Caco-2 (cell line): ENCODE data around the gene SPSB4. TPM values are rescaled to one million over a fixed set of nuclear protein-coding genes. Genes with fewer than 3 reads are reported as not detected.

Source experiments
- BruUV-seq: library from RNA; stranded (reverse); fragments of 400-500 nt; replicated peaks from 2 replicates; lab custom pipeline; 2021; lab: Mats Ljungman, UMichigan
- CTCF ChIA-PET: fragments of 300-600 bp; sonication (Branson Sonifier 250); formaldehyde crosslinking; loops from one replicate; lab custom pipeline; 2022; ENCODE audit warnings: antibody characterized with exemption; lab: Charles Lee
- POLR2A ChIA-PET: fragments of 300-600 bp; sonication (Branson Sonifier 250); formaldehyde crosslinking; loops from one replicate; lab custom pipeline; 2022; ENCODE audit warnings: antibody characterized with exemption; lab: Charles Lee
- DNase-seq, 2 experiments: peaks; one replicate each; pipeline versions ENCODE4 v3.0.0 to v3.0.0-alpha.2; 2020 to 2022
- H3K27me3 ChIP-seq: replicated peaks from 2 replicates; pipeline ENCODE4 v1.6.0; 2011; ENCODE audit warnings: low read length; ENCODE audit not compliant: control insufficient read depth, insufficient read depth
- H3K36me3 ChIP-seq: 2 replicates; pipeline ENCODE4 v1.5.1; 2011; ENCODE audit warnings: low read length; ENCODE audit not compliant: control insufficient read depth, insufficient read depth
- H3K4me1 ChIP-seq: fragments of 250-450 bp; sonication (Bioruptor Pico); 2 replicates; pipeline ENCODE4 v1.5.1; 2020; ENCODE audit warnings: mild to moderate bottlenecking
- H3K4me3 ChIP-seq: 2 replicates; pipeline ENCODE4 v1.5.1; 2011; ENCODE audit warnings: low read depth, mild to moderate bottlenecking, control low read depth, low read length
- H3K9me3 ChIP-seq: fragments of 250-450 bp; sonication (Bioruptor Pico); 2 replicates; pipeline ENCODE4 v1.5.1; 2020; ENCODE audit warnings: mild to moderate bottlenecking, moderate library complexity
- H3K27ac Mint-ChIP-seq: one replicate; pipeline ENCODE4 v1.8.0; 2022; ENCODE audit warnings: mixed read lengths; ENCODE audit not compliant: unreplicated experiment
- H3K27me3 Mint-ChIP-seq: one replicate; pipeline ENCODE4 v1.8.0; 2022; ENCODE audit warnings: mixed read lengths; ENCODE audit not compliant: insufficient read depth, unreplicated experiment
- H3K36me3 Mint-ChIP-seq: one replicate; pipeline ENCODE4 v1.8.0; 2022; ENCODE audit warnings: mild to moderate bottlenecking, mixed read lengths; ENCODE audit not compliant: insufficient read depth, unreplicated experiment
- H3K4me1 Mint-ChIP-seq: one replicate; pipeline ENCODE4 v1.8.0; 2022; ENCODE audit warnings: low read depth, mixed read lengths; ENCODE audit not compliant: unreplicated experiment
- H3K4me3 Mint-ChIP-seq: one replicate; pipeline ENCODE4 v1.8.0; 2022; ENCODE audit warnings: mild to moderate bottlenecking, moderate library complexity, mixed read lengths; ENCODE audit not compliant: unreplicated experiment
- H3K9me3 Mint-ChIP-seq: one replicate; pipeline ENCODE4 v1.8.0; 2022; ENCODE audit warnings: mixed read lengths; ENCODE audit not compliant: unreplicated experiment
- intact Hi-C: fragments of 100-400 bp; cut with micrococcal nuclease; formaldehyde crosslinking; loops from one replicate; pipeline ENCODE4 v1.10.0; 2022; ENCODE audit not compliant: unreplicated experiment
- total RNA-seq: library from RNA; stranded (reverse); gene quantifications from 2 replicates; pipeline ENCODE4 v1.2.3, GENCODE V29; 2022
- TF ChIP-seq, protein P1 (sequence below), 2 experiments: fragments of 200-600 bp in 1 of 2; IDR thresholded peaks; 1 replicate in 1 of 2; 2 replicates in 1 of 2; pipeline versions ENCODE4 v1.5.1 to v1.8.0; 2011 to 2022; ENCODE audit warnings: antibody characterized with exemption in 1 of 2, control low read depth in 1 of 2, inconsistent platforms in 1 of 2, low read depth in 1 of 2, low read length in 1 of 2, mild to moderate bottlenecking in 1 of 2, moderate library complexity in 1 of 2; ENCODE audit not compliant: insufficient read depth in 1 of 2, severe bottlenecking in 1 of 2, unreplicated experiment in 1 of 2

The SPSB4 gene
- total RNA-seq, 1 experiment from 2014 or later = not detected

DNA sequence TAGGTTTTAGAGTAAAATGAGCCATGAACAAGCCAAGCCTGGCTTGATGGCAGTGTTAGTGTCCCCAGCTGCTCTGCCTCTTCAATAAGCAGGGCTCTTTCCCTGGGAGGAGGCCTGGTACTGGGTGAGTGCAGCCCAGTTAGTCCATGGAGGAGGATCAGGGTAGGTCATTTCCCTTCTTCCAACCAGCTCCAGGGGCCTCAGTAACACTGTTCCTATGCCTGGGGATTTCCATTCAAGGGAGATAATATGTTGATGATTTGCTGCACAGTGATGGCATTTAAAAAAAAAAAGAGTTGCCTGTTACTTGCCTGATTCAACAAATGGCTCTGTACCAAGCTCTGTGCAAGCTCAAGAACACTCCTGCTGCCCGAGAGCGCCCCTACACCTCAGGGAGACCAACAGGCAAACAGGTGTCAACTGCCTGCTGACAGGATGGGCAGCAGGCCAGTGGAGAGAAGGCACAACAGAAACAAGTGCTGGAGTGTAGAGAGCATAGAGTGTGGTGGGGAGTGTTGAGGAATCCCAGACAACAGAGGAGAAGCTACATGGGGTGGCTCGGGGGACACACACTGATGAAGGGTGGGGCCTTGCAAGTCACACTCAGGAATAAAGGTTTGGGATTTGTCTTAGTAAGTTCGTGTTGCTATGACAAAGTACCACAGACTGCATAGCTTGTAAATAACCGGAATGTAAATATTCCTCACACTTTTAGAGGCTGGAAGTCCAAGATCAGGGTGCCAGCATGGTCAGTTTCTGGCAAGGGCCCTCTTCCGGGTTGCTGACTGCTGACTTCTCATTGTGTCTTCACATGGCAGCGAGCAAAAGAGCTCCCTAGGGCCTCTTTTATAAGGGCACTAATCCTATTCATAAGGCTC is 101.9 kb downstream of the SPSB4 start:
- Mint-ChIP-seq H3K27ac (no peak overlapping the region), H3K36me3 (no peaks in the 10 kb centered on the region), H3K4me3 (no peak overlapping the region), H3K4me1 (no peaks in the 10 kb centered on the region), H3K27me3 (no peaks in the 10 kb centered on the region), H3K9me3 (no peaks in the 10 kb centered on the region)
- ChIA-PET POLR2A (no interaction called here), CTCF (no interaction called here)
- H3K36me3 ChIP-seq = no peaks in the 10 kb centered on the region
- no peak for DNase-seq
- intact Hi-C loops = no loop called here
- H3K27me3 ChIP-seq = no peaks in the 10 kb centered on the region
- TF ChIP-seq, protein P1, sequence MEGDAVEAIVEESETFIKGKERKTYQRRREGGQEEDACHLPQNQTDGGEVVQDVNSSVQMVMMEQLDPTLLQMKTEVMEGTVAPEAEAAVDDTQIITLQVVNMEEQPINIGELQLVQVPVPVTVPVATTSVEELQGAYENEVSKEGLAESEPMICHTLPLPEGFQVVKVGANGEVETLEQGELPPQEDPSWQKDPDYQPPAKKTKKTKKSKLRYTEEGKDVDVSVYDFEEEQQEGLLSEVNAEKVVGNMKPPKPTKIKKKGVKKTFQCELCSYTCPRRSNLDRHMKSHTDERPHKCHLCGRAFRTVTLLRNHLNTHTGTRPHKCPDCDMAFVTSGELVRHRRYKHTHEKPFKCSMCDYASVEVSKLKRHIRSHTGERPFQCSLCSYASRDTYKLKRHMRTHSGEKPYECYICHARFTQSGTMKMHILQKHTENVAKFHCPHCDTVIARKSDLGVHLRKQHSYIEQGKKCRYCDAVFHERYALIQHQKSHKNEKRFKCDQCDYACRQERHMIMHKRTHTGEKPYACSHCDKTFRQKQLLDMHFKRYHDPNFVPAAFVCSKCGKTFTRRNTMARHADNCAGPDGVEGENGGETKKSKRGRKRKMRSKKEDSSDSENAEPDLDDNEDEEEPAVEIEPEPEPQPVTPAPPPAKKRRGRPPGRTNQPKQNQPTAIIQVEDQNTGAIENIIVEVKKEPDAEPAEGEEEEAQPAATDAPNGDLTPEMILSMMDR (IDR thresholded peaks at IDR 0.05; ENCODE audit: insufficient read depth in 1 of 2, low read depth in 1 of 2, low read length in 1 of 2, severe bottlenecking in 1 of 2, unreplicated experiment in 1 of 2) = no peak
- H3K4me1 ChIP-seq = no peaks in the 10 kb centered on the region
- BruUV-seq = no TSS peak
- H3K4me3 ChIP-seq = no peak overlapping the region
- H3K9me3 ChIP-seq = no peaks in the 10 kb centered on the region

DNA sequence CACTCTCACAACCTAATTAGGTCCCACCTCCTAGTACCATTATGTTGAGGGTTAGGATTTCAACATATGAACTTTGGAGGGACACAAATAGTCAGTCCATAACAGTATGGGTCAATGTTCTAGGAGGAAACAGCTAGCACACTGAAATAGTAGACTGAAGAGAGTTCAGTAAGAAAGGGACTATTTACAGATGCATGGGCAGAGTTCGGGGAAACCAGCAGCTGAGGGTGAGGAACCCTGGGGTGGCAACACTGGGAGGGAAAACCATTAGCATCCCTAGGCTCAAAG is 102.5 kb downstream of the SPSB4 start:
- Mint-ChIP-seq H3K9me3 (peaks cover 1% of the 10 kb centered on the region), H3K27me3 (no peaks in the 10 kb centered on the region), H3K4me3 (no peak overlapping the region), H3K36me3 (no peaks in the 10 kb centered on the region), H3K4me1 (no peaks in the 10 kb centered on the region), H3K27ac (no peak overlapping the region)
- TF ChIP-seq, protein P1 (IDR thresholded peaks at IDR 0.05; ENCODE audit: insufficient read depth in 1 of 2, low read depth in 1 of 2, low read length in 1 of 2, severe bottlenecking in 1 of 2, unreplicated experiment in 1 of 2) = no peak
- ChIA-PET CTCF (no interaction called here), POLR2A (no interaction called here)
- BruUV-seq = no TSS peak
- no peaks in the 10 kb centered on the region for H3K36me3 ChIP-seq
- intact Hi-C loops = no loop called here
- H3K4me1 ChIP-seq = no peaks in the 10 kb centered on the region
- no peaks in the 10 kb centered on the region for H3K9me3 ChIP-seq
- H3K27me3 ChIP-seq = no peaks in the 10 kb centered on the region
- no peak overlapping the region for H3K4me3 ChIP-seq
- DNase-seq = no peak

DNA sequence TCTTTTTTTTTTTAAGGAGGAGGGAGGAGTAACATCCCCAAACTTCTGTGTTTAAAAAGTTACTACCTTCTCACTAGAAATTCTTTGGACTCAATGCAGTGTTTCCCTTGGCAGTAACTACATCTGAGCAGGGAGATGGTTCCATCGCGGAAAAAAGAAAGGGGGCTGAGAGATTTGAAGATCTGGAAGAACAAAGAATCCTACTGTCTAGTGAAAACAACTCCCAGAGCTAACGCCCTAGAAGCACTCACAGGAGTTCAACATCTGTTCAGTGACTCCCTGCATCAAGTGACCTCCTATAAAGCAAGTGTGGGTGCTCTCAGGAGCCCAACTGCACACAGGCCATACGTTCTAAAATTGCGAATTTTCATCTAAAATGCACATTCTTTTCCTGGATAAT is 113.7 kb downstream of the SPSB4 start:
- CTCF ChIA-PET = no interaction called here
- no TSS peak for BruUV-seq
- peaks cover 9% of the 10 kb centered on the region for H3K27me3 Mint-ChIP-seq

More for the DNA sequence above, 113.7 kb downstream of the SPSB4 start:
- H3K9me3 Mint-ChIP-seq = peaks cover 18% of the 10 kb centered on the region
- no peak overlapping the region for H3K27ac Mint-ChIP-seq
- intact Hi-C loops = no loop called here
- H3K4me1 ChIP-seq = no peaks in the 10 kb centered on the region
- no peaks in the 10 kb centered on the region for H3K36me3 ChIP-seq
- H3K4me1 Mint-ChIP-seq = no peaks in the 10 kb centered on the region
- H3K9me3 ChIP-seq = peaks cover 6% of the 10 kb centered on the region
- H3K36me3 Mint-ChIP-seq = no peaks in the 10 kb centered on the region
- no peak for DNase-seq
- no peaks in the 10 kb centered on the region for H3K27me3 ChIP-seq
- no peak overlapping the region for H3K4me3 Mint-ChIP-seq
- no peak overlapping the region for H3K4me3 ChIP-seq
- POLR2A ChIA-PET = no interaction called here
- TF ChIP-seq, protein P1 (IDR thresholded peaks at IDR 0.05; ENCODE audit: insufficient read depth in 1 of 2, low read depth in 1 of 2, low read length in 1 of 2, severe bottlenecking in 1 of 2, unreplicated experiment in 1 of 2) = no peak
